ENCODE data around the gene C5.

The C5 gene

DNA sequence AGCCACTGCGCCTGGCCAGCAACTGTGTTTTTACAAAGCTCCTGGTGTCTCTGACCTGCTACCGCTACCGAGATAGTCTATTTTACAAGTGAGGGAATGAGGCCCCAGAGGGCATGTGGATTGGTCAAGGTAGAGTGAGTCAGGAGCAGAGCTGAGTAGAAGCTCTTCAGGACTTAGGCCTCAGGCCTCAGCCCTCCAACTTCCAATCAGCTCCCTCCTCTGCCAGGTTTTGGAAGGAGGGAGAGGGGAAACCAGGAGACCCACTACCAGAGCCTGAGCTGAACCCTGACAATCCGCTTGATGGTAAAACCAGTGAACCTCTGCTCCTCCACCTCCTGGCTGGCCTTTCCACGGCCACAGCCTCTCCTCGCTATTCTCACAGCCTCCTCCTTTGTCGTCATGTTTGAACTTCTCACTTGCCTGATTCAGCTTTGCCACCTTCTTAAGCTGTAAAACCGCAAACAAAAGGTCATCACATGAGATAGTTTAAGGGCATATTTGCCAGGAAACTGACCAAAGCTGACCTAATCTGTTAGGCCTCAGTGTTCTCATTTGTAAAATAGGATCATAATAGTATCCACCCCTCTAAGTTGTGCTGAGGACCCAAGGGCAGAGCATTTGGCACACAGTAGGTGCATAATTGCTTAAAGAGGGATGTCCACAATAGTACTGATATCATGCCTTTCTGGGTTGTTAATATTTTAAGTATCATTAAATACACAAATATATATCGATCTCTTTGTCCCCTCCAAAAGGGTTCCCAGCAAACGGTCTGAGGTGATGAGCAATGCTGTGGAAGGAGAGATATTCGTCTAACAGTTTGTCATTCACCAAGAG is 125.2 kb downstream of the C5 start:
- DNase-seq (ENCODE audit: low spot score), result no peak

DNA sequence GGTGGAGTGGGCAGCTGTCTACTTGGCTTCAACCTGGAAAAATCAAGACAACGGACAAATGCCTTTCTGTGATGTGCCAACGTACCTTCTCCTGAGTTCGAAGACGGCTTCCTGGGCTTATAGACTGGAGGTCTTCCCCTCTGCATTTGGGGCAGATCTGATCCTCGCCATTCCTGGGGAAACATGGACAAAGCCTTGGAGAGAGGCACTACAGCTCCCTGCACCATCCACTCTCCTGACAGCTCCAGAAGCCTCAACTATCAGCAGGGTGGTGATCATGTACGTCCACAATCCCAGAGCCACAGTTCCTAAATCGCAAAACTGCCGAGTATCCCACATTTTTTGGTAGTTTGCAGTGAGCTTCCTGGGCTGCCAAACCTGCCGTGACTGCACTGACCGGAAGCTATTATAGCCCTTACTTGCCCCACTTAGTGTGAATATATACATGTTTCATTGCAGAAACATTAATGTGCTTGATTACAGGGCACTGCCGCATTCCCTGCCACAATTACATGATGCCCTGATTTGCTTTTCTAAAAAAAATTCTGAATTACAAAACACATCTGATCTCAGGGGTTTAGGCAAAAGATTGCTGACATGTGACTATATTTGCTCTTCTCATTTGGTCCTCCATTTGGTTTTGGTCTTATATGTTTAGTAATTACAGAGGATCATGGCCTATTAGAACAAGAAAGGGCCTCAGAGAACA is 126.3 kb downstream of the C5 start:
- no peak for DNase-seq (ENCODE audit: low spot score)

DNA sequence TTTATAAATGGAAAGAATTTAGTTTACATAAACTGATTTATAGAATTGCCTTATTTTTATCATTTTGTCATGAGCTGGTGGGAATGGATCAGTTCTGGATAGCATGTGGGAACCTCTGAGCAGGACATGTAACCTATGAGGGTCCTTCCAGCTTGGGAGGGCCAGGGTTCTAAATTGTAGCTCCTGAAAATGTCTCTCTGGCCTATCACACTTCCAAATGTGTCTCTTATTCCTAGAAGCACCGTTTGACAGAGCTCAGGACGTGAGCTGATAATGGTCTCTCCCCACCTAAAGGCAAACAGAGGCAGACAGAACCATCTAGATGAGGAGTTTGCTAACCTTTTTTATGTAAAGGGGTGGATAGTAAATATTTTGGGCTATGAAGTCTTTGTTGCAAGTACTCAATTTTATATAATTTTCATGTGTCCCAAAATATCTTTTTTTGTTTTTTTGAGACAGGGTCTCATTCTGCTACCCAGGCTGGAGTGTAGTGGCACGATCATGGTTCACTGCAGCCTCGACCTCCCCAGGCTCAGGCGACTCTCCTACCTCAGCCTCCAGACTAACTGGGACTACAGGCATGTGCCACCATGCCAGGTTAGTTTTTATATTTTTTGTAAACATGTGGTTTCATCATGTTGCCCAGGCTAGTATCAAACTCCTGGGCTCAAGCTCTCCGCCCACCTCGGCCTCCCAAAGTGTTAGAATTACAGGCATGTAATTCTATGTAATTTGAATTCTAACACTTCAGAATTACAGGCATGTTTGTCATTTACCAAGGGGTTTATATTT is 127.5 kb downstream of the C5 start:
- no peak for DNase-seq (ENCODE audit: low spot score)

DNA sequence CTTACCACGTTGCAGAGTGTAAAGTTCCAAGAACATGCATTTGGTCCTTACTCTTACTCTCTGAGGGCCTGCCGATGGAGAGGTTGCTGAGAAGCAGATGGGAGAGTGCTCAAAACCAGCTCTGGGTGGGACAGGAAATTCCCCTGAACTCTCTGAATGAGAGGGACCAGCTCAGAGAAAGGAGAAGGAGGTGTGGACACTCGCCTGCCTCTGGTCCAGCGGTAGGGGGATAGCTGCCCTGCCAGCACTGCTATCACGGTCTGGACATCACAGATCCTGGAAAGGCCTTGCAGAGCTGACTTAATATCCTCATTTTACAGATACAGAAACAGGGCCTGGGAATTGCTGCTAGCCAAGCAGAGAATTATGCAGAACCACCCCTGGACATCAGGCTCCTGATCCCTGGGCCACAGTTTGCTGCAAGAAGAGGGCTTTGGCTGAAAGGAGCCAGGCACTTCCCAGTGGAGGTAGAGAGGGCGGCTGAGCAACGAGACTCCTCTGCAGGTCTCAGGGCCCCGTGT is 128.4 kb downstream of the C5 start:
- DNase-seq (ENCODE audit: low spot score), result no peak

DNA sequence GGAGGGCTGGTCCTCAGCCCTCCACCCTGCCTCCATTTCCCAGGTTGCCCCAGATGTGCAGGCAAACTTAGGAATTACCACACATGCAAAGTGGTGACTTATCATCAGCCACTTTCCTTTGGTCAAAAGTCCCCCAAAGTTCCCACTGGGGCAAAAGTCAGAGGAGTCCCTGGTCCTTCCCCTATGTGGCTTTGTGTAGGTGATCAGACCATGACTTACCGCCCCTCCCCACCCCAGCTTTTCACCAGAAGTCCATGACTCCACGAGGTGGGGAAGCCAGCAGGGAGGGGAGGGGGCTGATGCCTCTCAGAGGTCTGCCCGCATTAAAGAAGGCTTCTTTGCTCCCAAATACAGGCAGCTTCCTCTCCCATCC is 129.3 kb downstream of the C5 start:
- DNase-seq (ENCODE audit: low spot score), result no peak

DNA sequence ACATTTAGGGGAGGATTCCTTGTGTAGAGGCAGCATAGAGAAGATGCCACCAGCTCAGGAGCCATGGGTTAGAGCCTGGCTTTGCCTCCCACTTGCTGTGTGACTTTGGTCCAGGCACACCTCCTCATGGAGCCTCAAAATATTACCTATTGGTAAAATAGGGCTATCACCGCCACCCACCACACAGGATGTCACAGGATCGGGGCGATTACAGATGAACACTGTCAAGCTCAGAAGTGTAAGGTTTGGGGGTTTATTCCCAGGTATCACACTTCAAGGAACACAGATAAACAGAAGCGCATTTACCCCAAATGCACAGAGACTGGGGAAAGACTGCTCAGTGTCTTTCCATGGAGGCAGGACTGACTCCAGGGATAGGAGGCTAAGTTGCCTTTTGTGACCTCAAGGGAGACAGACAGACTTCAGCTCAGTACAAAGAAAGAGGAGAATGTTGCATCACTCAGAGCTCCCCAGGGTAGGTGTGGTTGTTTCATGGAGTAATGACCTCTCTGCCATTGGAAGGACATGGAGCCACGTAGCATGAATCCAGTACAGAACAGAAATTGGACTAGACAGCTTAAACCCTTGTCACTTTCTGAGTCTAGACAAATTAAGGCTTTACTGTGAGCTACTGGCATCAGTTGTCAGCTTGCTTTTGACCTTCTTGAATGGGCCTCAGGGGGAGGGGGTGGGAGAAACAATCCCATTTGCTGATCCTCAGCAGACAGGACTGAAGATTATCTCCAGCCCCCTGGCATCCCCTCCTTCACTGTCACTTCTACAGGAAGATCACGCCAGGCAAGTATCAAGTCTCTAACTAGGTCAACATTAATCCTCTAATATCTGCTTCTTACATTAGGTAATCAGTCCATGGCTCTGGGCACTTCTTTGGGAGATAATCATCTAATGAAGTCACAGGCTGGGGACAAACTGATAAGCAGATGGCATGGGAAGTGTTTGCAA is 130.0 kb downstream of the C5 start:
- DNase-seq (ENCODE audit: low spot score), result no peak

DNA sequence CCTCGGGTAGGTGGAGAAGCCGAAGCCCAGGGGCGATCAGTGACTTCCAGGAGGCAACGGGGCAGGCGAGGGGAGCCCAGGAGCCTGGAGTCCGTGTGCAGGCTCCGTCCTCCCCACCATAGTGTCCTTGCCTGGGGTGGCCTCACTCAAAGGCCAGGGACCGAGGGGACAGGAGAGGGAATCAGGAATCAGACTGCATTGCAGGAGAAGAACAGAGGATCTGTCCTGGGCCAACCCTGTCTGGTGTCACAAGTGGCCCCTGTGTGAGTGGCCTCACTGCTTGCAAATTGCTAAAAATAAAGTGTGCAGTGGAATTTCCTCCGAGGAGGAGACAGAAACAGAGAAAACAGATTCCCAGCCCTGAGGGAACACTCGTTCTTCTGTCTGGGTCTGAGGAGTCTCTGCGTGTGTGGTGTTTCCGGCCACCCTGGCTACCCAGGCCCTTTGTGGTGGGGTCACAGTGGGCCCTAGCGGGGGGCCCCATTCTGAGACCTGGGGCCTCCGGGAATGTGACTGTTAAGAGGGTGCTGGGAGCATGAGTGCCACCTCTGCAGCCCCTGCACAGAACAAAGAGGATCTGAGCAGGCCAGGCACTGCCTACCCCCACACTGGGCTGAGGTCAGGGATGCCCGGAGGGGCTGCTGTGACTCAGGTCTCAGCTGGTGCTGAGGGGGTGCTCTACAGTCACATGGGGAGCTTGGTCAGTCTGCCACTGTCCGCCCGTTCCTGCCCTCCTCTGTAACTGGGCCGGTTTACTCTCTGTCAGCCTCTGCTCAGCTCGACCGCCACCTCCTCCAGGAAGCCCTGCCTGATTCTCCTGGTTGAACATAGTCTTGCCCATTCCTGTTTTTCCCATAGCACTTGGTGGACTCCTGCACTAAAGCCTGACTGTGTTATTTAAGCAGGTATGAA is 130.9 kb downstream of the C5 start:
- DNase-seq (ENCODE audit: low spot score), result no peak

DNA sequence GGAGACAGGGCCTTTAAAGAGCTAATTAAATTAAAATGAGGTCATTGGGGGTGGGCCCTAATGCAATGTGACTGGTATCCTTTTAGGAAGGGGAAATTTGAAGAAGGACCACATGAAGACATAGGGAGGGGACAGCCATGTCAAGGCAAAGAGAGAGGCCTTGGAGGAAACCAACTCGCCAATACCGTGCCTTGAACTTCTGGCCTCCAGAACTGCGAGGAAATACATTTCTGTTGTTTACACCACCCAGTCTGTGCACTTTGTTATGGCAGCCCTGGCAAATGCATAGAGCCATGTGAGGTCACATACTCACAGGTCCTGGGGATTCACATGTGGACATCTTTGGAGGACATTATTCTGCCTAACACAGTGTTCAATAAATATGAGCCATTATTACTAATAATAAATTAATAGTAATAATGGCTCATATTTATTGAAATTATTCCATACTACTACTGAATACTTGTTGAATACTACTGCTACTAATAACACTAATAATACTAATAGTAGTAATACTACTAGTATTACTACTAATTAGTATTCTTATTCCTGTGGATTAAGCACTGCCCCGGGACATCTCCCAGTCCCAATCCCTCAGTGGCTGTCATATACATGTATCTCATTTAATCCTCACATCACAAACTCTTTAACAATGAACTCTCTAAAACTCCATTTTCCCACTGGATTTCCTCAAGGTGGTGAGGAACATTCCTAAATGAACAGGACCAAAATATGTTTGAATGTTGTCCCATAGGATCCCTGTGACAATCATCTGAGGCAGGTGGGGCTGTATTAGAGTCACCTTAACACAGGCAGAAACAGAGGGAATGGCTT is 131.9 kb downstream of the C5 start:
- DNase-seq (ENCODE audit: low spot score), result no peak

DNA sequence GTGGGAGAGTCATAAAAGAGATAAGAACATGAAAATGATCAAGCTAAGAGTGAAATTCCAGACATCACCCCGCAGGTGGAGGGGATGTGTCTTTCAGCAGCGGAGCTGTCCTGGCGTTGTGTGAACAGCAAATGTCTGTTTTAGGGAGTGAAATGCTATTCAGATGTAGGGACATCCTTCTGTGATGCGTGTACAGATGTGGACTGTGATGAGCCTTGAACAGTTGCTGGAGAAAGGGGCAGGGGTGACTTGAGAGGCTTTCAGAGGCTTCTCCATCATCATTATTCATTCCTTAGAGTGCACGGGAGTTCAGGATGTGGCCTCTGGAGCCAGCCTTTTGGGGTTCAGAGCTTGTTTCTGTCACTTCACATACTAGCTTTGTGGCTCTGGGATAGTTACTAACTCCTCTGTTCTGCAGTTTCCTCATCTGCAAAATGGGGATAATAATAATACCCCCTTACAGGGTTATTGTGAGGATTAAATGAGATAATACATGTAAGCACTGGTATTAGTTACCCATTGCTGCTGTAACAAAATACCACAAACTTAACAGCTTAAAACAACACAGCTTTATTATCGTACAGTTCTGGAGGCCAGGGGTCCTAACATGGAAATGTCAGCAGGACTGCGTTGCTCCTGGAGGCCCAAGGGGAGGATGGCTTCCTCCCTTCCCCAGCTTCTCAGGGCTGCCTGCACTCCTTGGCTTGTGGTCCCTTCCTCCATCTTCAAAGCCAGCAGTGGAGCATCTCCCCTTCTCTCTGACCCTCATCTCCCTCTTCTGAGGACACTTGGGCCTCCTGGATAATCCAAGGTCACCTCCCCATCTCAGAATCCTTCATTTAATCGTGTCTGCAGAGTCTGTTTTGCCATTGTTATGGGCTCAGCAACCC is 132.8 kb downstream of the C5 start:
- no peak for DNase-seq (ENCODE audit: low spot score)

DNA sequence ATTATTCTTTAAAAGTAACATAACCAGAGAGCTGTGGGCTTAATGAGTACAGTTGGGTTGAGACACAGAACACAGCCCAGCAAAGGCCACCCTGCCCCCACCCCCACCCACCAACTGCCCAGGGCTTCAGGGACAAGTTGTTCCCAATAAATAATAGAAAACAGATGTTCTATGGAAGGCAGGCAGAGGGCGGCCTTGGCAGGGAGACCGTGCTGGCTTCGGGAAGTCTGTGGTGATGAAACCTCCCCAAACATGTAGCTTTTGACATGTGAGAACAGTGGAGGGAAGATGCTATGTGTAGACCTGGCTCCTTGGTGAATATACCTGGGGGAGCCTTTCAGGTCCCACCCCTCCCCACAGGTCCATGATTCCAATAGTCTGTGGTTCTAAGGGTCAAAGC is 133.5 kb downstream of the C5 start:
- peak; percentile 70 for DNase-seq (ENCODE audit: low spot score)

DNA sequence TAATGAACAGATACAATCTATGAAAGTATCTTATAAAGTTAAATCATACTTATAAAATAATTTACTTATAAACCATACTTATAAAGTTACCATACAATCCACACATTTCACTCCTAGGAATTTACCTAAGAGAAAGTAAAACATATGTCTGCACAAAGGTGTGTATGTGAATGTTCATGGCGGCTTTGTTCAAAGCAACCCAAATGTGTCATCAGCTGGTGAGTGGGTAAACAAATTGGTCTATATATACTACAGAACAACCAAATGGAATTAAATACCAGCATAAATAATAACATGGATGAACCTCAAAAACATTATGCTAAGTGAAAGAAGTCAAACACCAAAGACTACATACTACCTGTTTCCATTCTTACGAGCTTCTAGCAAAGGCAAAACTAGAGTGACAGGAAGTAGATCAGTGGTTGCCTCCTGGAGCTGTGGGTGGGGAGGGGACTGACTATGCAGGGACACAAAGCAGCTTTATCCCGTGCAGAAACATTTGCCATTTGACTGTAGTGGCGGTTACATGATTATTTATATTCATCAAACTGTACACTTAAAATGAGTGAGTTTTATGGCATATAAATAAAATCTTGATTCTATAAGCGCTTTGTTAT is 134.1 kb downstream of the C5 start:
- DNase-seq (ENCODE audit: low spot score), result no peak

DNA sequence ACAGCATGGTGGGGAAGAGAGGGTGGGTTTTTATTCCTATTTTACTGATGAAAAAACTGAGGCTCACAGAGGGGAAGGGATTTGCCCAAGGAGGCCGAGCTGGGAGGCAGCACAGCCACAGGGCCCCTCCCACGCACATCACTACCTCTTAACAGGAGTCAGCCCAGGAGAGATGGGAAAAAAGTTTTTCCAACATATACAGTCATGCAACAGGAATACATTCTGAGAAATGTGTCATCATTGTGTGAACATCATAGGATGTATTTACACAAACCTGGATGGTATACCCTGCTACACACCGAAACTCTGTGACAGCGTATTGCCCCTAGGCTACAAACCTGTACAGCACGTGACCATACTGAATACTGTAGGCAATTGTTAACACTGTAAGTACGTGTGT is 135.1 kb downstream of the C5 start:
- DNase-seq (ENCODE audit: low spot score), result no peak

DNA sequence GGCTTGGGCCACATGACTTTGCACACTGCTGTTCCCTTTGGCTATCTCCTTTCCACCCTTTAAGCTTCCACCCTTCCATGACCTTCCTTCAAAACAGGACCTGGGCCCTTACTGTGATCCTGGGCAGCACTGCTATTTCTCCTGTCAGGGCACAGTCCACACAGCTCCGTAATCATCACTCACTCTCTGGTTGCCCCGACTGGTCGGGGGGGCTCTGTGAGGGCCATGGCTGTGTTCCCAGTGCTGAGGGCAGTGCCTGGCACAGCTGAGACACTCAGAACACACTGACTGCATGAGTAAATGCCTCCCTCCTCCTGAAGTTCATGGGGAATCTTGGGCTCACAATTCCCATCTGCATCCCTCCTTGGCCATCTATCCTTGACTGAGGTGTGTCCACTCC is 135.7 kb downstream of the C5 start:
- no peak for DNase-seq (ENCODE audit: low spot score)

DNA sequence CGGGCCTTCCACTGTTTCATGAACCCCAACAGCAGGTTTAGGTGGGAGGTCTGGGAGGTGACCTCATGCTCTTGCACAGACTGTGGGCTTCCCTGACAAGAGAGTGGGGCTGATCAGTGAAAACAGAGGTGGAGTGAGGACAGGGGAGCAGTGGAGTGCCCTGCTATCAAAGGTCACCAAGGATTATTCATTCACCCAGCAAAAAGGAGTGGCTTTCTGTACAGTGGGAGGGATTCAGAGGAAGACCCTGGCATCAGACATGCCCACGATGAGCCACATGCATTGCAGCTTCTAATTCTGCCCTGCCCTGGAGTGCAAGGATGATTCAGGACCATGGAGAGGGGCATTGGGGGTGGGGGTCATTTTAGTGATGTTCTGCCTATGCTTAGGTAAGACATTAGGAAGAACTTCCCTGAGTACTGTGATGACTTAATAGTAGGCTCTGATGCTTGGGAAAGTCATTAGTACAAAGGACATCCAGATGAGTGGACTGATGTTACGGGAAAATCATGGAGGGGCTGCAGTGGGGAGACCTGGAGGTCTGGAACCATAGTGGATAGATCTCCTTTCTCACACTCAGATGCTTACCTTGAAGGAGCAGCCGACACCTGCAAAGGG is 136.3 kb downstream of the C5 start:
- no peak for DNase-seq (ENCODE audit: low spot score)

DNA sequence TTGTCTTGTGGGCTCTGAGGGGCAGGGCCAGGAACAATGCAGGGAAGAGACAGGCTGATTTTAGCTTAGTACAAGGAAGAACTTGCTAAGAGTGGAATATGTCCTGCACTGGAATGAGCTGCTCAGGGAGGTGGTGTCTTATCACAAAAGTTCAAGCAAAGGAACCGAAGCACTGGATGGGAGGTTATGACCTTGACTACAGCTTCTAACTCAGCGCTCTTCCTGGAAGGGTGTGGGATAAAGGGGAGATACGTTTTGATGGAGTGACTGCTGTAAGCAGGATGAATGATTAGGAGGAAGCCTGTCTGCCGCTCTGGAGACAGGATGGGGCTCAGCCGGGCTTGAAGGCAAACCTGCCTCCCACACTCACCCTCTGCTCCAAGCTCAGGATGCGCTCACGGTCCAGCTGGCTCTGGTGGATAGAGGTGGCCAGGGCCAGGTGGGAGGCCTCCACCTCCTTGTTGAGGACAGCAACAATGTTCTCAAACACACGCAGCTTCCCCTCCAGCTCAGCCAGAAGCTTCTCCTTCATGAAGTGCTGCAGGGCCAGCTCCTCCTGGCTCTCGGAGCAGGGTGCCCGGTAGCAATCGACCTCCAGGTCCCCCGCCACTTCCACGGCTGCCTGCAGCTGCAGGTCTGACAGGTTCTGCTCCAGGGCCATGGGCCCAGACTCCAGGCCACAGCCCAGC is 137.0 kb downstream of the C5 start:
- no peak for DNase-seq (ENCODE audit: low spot score)

DNA sequence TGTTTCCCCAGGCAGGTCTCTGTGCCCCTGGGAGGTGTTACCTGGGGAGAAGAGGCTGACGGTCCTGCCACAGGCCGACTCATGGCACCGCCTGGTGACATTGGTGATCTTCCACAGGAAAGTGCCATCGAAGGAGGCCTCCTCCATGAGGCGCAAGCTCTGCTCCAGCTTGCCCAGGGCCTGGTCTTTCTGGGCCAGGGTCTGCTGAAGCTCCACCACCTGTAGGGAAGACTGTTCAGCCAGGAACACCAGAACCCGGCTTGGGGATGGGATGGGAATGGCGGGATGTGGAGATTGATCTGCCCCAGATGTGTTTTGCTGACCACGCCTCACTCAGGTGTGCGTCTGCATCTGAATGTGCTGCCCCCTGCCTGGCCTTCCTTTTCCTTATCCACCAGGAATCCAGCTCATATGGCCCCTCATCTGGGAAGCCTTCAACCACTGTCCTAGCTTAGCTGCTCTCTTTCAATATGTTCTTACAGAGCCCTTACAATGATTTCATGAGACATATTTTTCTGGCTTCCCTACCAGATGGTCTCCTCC is 138.7 kb downstream of the C5 start:
- no peak for DNase-seq (ENCODE audit: low spot score)

DNA sequence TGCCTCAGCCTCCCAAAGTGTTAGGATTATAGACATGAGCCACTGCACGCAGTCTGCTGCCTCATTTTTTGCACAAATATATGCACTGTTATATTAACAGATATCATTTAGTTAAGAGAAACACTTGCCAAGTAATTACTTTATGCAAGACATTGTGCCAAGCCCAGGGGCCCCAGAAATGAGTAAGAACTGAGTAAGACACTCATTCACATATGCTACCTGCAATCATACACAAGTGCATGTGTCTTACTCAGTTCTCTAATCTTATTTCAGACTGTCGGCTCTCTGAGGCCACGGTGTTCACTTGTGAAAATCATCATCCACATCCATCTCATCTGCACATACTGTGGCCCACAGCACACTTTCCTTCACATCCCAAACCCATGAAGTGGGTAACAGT is 139.4 kb downstream of the C5 start:
- no peak for DNase-seq (ENCODE audit: low spot score)

All from AG08395 (cell line).